Measurements from ENCODE around the gene ZCWPW1. TPM values are rescaled to one million over a fixed set of nuclear protein-coding genes. Genes with fewer than 3 reads are reported as not detected.

ZCWPW1 gene
- total RNA-seq, 2 experiments from 2014 or later: 4.1 to 10.8 TPM

DNA sequence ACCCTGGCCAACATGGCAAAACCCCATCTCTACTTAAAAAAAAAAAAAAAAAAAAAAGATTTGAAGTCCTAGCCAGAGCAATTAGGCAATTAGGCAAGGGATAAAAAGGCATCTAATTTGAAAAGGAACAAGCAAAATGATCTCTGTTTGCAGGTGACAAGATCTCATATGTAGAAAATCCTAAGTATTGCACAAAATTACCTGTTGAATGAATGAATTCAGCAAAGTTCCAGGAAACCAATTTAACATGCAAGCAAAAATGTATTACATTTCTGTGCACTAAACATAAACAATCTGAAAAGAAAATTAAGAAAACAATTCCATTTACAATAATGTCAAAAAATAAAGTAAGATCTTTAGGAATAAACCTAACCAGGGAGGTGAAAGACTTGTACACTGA is 65.4 kb downstream of the ZCWPW1 start:
- Histone ChIP-seq H3K27ac (ENCODE audit: low read depth, low read length, poor library complexity, severe bottlenecking) (no peak overlapping the region), H3K4me1 (ENCODE audit: insufficient read depth, low read length, poor library complexity, severe bottlenecking) (peaks cover 39% of the 10 kb centered on the region), H3K79me2 (ENCODE audit: insufficient read depth, low read depth, low read length) (no peaks in the 10 kb centered on the region), H3K9me2 (ENCODE audit: insufficient read depth, low read length) (no peaks in the 10 kb centered on the region), H3K36me3 (ENCODE audit: insufficient read depth, low read length) (peaks cover 85% of the 10 kb centered on the region), H3K9me3 (ENCODE audit: low read length) (no peaks in the 10 kb centered on the region), H3K4me3 (ENCODE audit: low read depth, low read length, poor library complexity, severe bottlenecking) (no peak overlapping the region), H2AFZ (ENCODE audit: low read length) (no peak overlapping the region), H3K4me2 (ENCODE audit: low read length) (no peak overlapping the region), H4K20me1 (ENCODE audit: insufficient read depth, low read length) (no peaks in the 10 kb centered on the region)
- no peak for DNase-seq (ENCODE audit: low spot score)
- no peak for TF ChIP-seq EZH2phosphoT487 (IDR thresholded peaks at IDR 0.05; ENCODE audit: borderline replicate concordance, low read depth, low read length)
- TF ChIP-seq, protein P1, sequence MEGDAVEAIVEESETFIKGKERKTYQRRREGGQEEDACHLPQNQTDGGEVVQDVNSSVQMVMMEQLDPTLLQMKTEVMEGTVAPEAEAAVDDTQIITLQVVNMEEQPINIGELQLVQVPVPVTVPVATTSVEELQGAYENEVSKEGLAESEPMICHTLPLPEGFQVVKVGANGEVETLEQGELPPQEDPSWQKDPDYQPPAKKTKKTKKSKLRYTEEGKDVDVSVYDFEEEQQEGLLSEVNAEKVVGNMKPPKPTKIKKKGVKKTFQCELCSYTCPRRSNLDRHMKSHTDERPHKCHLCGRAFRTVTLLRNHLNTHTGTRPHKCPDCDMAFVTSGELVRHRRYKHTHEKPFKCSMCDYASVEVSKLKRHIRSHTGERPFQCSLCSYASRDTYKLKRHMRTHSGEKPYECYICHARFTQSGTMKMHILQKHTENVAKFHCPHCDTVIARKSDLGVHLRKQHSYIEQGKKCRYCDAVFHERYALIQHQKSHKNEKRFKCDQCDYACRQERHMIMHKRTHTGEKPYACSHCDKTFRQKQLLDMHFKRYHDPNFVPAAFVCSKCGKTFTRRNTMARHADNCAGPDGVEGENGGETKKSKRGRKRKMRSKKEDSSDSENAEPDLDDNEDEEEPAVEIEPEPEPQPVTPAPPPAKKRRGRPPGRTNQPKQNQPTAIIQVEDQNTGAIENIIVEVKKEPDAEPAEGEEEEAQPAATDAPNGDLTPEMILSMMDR (conservative IDR thresholded peaks at IDR 0.05; ENCODE audit: low read length): no peak
- ChIA-PET CTCF (ENCODE audit: unreplicated experiment) (no interaction called here), POLR2A (no interaction called here)
- intact Hi-C loops (cut with micrococcal nuclease; ENCODE audit: unreplicated experiment): no loop called here
- BruUV-seq (replicated peaks): no TSS peak

DNA sequence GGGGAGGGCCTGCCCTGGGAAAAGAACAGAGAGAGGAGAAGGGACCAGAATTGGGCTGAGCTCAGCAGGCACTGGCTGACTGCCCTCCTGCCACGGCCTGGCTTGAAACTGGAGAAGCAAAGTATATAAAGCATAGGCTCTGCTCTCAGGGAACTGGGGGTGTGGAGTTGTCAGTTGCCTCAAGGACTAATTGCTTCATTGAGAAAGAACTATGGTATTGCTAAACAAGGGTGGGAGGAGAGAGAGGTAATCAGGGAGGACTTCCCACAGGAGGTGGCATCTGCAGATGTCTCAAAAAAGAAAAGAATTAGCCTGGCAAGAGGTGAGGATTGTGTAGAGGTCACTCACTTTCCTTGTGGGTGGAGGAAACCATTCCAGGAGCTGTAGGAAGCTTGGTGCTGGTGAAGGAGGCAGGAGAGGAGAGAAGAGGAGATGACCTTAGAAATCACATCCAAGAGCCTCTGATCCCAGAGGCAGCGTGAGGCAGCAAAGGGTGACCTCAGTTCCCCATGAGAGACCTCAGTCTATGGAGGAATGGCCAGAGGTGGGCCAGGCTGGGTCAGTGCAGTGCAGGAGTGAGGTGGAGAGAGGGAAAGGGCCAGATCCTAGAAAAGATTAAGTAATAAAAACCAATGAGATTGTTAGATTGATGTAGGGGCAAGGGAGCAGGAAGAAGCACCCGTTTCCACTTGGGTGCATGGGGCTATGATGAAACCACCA is 68.2 kb downstream of the ZCWPW1 start:
- BruUV-seq (replicated peaks): no TSS peak
- DNase-seq (ENCODE audit: low spot score): no peak
- no peak overlapping the region for H3K27ac ChIP-seq (ENCODE audit: low read depth, low read length, poor library complexity, severe bottlenecking)
- no peak overlapping the region for H2AFZ ChIP-seq (ENCODE audit: low read length)
- H4K20me1 ChIP-seq (ENCODE audit: insufficient read depth, low read length): no peaks in the 10 kb centered on the region
- peaks cover 15% of the 10 kb centered on the region for H3K4me1 ChIP-seq (ENCODE audit: insufficient read depth, low read length, poor library complexity, severe bottlenecking)
- ChIA-PET CTCF (ENCODE audit: unreplicated experiment) (interaction anchor here (0.6 kb wide), 1 partner anchor 14 kb away, joined by 3 read pairs; no protein-coding TSS in a partner anchor), POLR2A (no interaction called here)
- intact Hi-C loops (cut with micrococcal nuclease; ENCODE audit: unreplicated experiment): no loop called here
- H3K4me3 ChIP-seq (ENCODE audit: low read depth, low read length, poor library complexity, severe bottlenecking): no peak overlapping the region
- H3K4me2 ChIP-seq (ENCODE audit: low read length): no peak overlapping the region
- H3K36me3 ChIP-seq (ENCODE audit: insufficient read depth, low read length): peaks cover 98% of the 10 kb centered on the region
- TF ChIP-seq, protein P1 (conservative IDR thresholded peaks at IDR 0.05; ENCODE audit: low read length): no peak
- no peak for TF ChIP-seq EZH2phosphoT487 (IDR thresholded peaks at IDR 0.05; ENCODE audit: borderline replicate concordance, low read depth, low read length)
- H3K9me2 ChIP-seq (ENCODE audit: insufficient read depth, low read length): no peaks in the 10 kb centered on the region
- H3K79me2 ChIP-seq (ENCODE audit: insufficient read depth, low read depth, low read length): no peaks in the 10 kb centered on the region
- H3K9me3 ChIP-seq (ENCODE audit: low read length): no peaks in the 10 kb centered on the region

DNA sequence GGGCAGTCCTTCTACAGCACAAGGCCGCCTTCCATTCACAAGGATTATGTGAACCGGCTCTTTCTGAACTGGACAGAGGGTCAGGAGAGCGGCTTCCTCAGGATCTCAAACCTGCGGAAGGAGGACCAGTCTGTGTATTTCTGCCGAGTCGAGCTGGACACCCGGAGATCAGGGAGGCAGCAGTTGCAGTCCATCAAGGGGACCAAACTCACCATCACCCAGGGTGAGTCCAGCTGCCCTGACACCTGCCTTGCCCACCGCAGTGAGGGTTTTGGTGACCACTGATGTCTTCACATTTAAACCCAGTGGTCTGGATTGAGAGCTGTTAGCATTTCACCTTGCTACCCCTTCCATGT is 69.7 kb downstream of the ZCWPW1 start:
- H4K20me1 ChIP-seq (ENCODE audit: insufficient read depth, low read length): no peaks in the 10 kb centered on the region
- H3K27ac ChIP-seq (ENCODE audit: low read depth, low read length, poor library complexity, severe bottlenecking): no peak overlapping the region
- DNase-seq (ENCODE audit: low spot score): no peak
- CTCF ChIA-PET (ENCODE audit: unreplicated experiment): no interaction called here
- H3K9me2 ChIP-seq (ENCODE audit: insufficient read depth, low read length): no peaks in the 10 kb centered on the region
- no peak overlapping the region for H2AFZ ChIP-seq (ENCODE audit: low read length)
- peaks cover 96% of the 10 kb centered on the region for H3K36me3 ChIP-seq (ENCODE audit: insufficient read depth, low read length)
- POLR2A ChIA-PET: no interaction called here
- H3K4me1 ChIP-seq (ENCODE audit: insufficient read depth, low read length, poor library complexity, severe bottlenecking): peaks cover 11% of the 10 kb centered on the region
- H3K9me3 ChIP-seq (ENCODE audit: low read length): no peaks in the 10 kb centered on the region
- H3K4me3 ChIP-seq (ENCODE audit: low read depth, low read length, poor library complexity, severe bottlenecking): no peak overlapping the region
- intact Hi-C loops (cut with micrococcal nuclease; ENCODE audit: unreplicated experiment): no loop called here
- H3K4me2 ChIP-seq (ENCODE audit: low read length): no peak overlapping the region
- H3K79me2 ChIP-seq (ENCODE audit: insufficient read depth, low read depth, low read length): no peaks in the 10 kb centered on the region
- no TSS peak for BruUV-seq (replicated peaks)
- no peak for TF ChIP-seq EZH2phosphoT487 (IDR thresholded peaks at IDR 0.05; ENCODE audit: borderline replicate concordance, low read depth, low read length)
- TF ChIP-seq, protein P1 (conservative IDR thresholded peaks at IDR 0.05; ENCODE audit: low read length): no peak; the same call in 1 of the 2 replicates
